WTC11 (cell line): ENCODE measurements around the gene MZF1. TPM values are rescaled to one million over a fixed set of nuclear protein-coding genes. Genes with fewer than 3 reads are reported as not detected.
A peak's percentile ranks its signal among the peaks of the same experiment; 100 is the strongest.

Experiments used
- ATAC-seq: fragments of 200-7000 bp; cut with Tn5 transposase; 2 replicates; pipeline ENCODE4 v1.10.0; 2021; ENCODE audit warnings: mild to moderate bottlenecking, moderate library complexity
- CTCF ChIA-PET: fragments of 300-600 bp; sonication (Branson Sonifier 250); formaldehyde crosslinking; loops from one replicate; lab custom pipeline; 2021; ENCODE audit warnings: antibody characterized with exemption; lab: Charles Lee
- POLR2A ChIA-PET: fragments of 350-600 bp; sonication (Branson Sonifier 250); formaldehyde crosslinking; loops from one replicate; lab custom pipeline; 2021; ENCODE audit warnings: antibody characterized with exemption; lab: Charles Lee
- DNase-seq: peaks from one replicate; pipeline ENCODE4 v3.0.0; 2021; ENCODE audit warnings: low spot score
- H3K27ac Mint-ChIP-seq: 2 replicates; pipeline ENCODE4 v1.8.0; 2021; ENCODE audit warnings: mixed read lengths
- H3K27me3 Mint-ChIP-seq: 2 replicates; pipeline ENCODE4 v1.8.0; 2021; ENCODE audit warnings: low read depth, mild to moderate bottlenecking, moderate library complexity, mixed read lengths
- H3K36me3 Mint-ChIP-seq: 2 replicates; pipeline ENCODE4 v1.8.0; 2021; ENCODE audit warnings: mixed read lengths
- H3K4me1 Mint-ChIP-seq: 2 replicates; pipeline ENCODE4 v1.8.0; 2022; ENCODE audit warnings: mixed read lengths
- H3K4me3 Mint-ChIP-seq: 2 replicates; pipeline ENCODE4 v1.8.0; 2021; ENCODE audit warnings: mild to moderate bottlenecking, moderate library complexity, mixed read lengths
- H3K9me3 Mint-ChIP-seq: 2 replicates; pipeline ENCODE4 v1.8.0; 2021; ENCODE audit warnings: mixed read lengths
- AFF4 ChIP-seq: sonication (generic); formaldehyde crosslinking; IDR thresholded peaks from 2 replicates; pipeline ENCODE4 v1.8.1; 2023; ENCODE audit warnings: mild to moderate bottlenecking, missing genetic modification reagents, borderline replicate concordance
- CTCF ChIP-seq: fragments of 200-600 bp; IDR thresholded peaks from 2 replicates; pipeline ENCODE4 v1.8.0; 2022; ENCODE audit warnings: antibody characterized with exemption
- E2F1 ChIP-seq: sonication (generic); formaldehyde crosslinking; IDR thresholded peaks from 2 replicates; pipeline ENCODE4 v1.8.0; 2022; ENCODE audit warnings: mild to moderate bottlenecking, missing genetic modification reagents
- ELF4 ChIP-seq: sonication (generic); formaldehyde crosslinking; IDR thresholded peaks from 2 replicates; pipeline ENCODE4 v1.8.1; 2022; ENCODE audit warnings: low read depth, mild to moderate bottlenecking, moderate library complexity, missing genetic modification reagents
- EMX1 ChIP-seq: fragments of 250-450 bp; sonication (Bioruptor Pico); IDR thresholded peaks from 2 replicates; pipeline ENCODE4 v1.8.0; 2021; ENCODE audit warnings: mild to moderate bottlenecking
- FOXP1 ChIP-seq: sonication (generic); formaldehyde crosslinking; IDR thresholded peaks from 2 replicates; pipeline ENCODE4 v1.8.0; 2022; ENCODE audit warnings: missing genetic modification reagents, mild to moderate bottlenecking, moderate library complexity, borderline replicate concordance
- FOXP4 ChIP-seq: sonication (generic); formaldehyde crosslinking; IDR thresholded peaks from 2 replicates; pipeline ENCODE4 v1.8.0; 2022; ENCODE audit warnings: mild to moderate bottlenecking, missing genetic modification reagents
- GRHL2 ChIP-seq: fragments of 250-450 bp; sonication (Bioruptor Pico); IDR thresholded peaks from 2 replicates; pipeline ENCODE4 v1.8.0; 2022; ENCODE audit warnings: mild to moderate bottlenecking, moderate library complexity; ENCODE audit not compliant: insufficient replicate concordance, severe bottlenecking
- HMGA2 ChIP-seq: fragments of 250-450 bp; sonication (Bioruptor Pico); IDR thresholded peaks from 2 replicates; pipeline ENCODE4 v1.4.0; 2021; ENCODE audit warnings: mild to moderate bottlenecking, moderate library complexity
- MXD4 ChIP-seq: fragments of 250-450 bp; sonication (Bioruptor Pico); IDR thresholded peaks from 2 replicates; pipeline ENCODE4 v1.8.0; 2021; ENCODE audit warnings: mild to moderate bottlenecking, moderate library complexity, borderline replicate concordance
- NFYB ChIP-seq: sonication (generic); formaldehyde crosslinking; conservative IDR thresholded peaks from 2 replicates; pipeline ENCODE4 v1.8.0; 2022; ENCODE audit warnings: low read depth, missing genetic modification reagents
- NR1H2 ChIP-seq: sonication (generic); formaldehyde crosslinking; IDR thresholded peaks from 2 replicates; pipeline ENCODE4 v1.9.0; 2021; ENCODE audit warnings: mild to moderate bottlenecking, moderate library complexity, missing genetic modification reagents
- PREB ChIP-seq: sonication (generic); formaldehyde crosslinking; IDR thresholded peaks from 2 replicates; pipeline ENCODE4 v1.8.1; 2022; ENCODE audit warnings: mild to moderate bottlenecking, missing genetic modification reagents, moderate library complexity, borderline replicate concordance
- SMAD4 ChIP-seq: sonication (generic); formaldehyde crosslinking; IDR thresholded peaks from 2 replicates; pipeline ENCODE4 v1.8.0; 2022; ENCODE audit warnings: mild to moderate bottlenecking, missing genetic modification reagents
- SOX15 ChIP-seq: fragments of 250-450 bp; sonication (Bioruptor Pico); IDR thresholded peaks from 2 replicates; pipeline ENCODE4 v1.9.0; 2021; ENCODE audit warnings: mild to moderate bottlenecking
- STAT6 ChIP-seq: sonication (generic); formaldehyde crosslinking; conservative IDR thresholded peaks from 2 replicates; pipeline ENCODE4 v1.8.1; 2023; ENCODE audit warnings: mild to moderate bottlenecking, low read depth, missing genetic modification reagents, moderate library complexity
- TCF7 ChIP-seq: sonication (generic); formaldehyde crosslinking; IDR thresholded peaks from 2 replicates; pipeline ENCODE4 v1.8.0; 2022; ENCODE audit warnings: mild to moderate bottlenecking, low read depth, missing genetic modification reagents, moderate library complexity
- TP53 ChIP-seq: sonication (generic); formaldehyde crosslinking; IDR thresholded peaks from 2 replicates; pipeline ENCODE4 v1.8.1; 2023; ENCODE audit warnings: mild to moderate bottlenecking, missing genetic modification reagents
- ZMAT4 ChIP-seq: fragments of 250-450 bp; sonication (Bioruptor Pico); IDR thresholded peaks from 2 replicates; pipeline ENCODE4 v1.9.0; 2021; ENCODE audit warnings: mild to moderate bottlenecking
- total RNA-seq: library from RNA; stranded (reverse); gene quantifications from 3 replicates; pipeline ENCODE4 v1.2.3, GENCODE V29; 2021

The MZF1 gene
- total RNA-seq, 1 experiment from 2014 or later, result 22.2 TPM

GRCh38 chr19:58518256-58519086, 54.7 kb downstream of the MZF1 start:
- ChIA-PET CTCF (interaction anchor here (0.6 to 6.5 kb wide), 28 partner anchors 10 to 497 kb away, joined by 3 to 60 read pairs (median 6); partner anchors contain the start of genes CHMP2A, RNF225, TRIM28 and UBE2M), POLR2A (interaction anchor here (1.3 to 3.3 kb wide), 6 partner anchors 20 to 44 kb away, joined by 3 to 34 read pairs (median 12); partner anchors contain the start of genes CHMP2A, TRIM28 and UBE2M)
- Mint-ChIP-seq H3K36me3 (peaks cover 5% of the 10 kb centered on the region), H3K27ac (peak overlapping the region; percentile 99), H3K27me3 (no peaks in the 10 kb centered on the region; the same call in 1 of the 2 replicates), H3K4me1 (peaks cover 52% of the 10 kb centered on the region), H3K9me3 (no peaks in the 10 kb centered on the region), H3K4me3 (peak overlapping the region; percentile 97)
- DNase-seq (no peak), ATAC-seq (no peak)
- TF ChIP-seq ELF4 (CRISPR knock-in tag) (no peak), TP53 (CRISPR knock-in tag) (no peak), HMGA2 (no peak), STAT6 (CRISPR knock-in tag) (no peak), NR1H2 (CRISPR knock-in tag) (no peak), AFF4 (no peak), GRHL2 (no peak), ZMAT4 (CRISPR knock-in tag) (no peak), EMX1 (no peak), NFYB (CRISPR knock-in tag) (no peak), SMAD4 (CRISPR knock-in tag) (no peak), CTCF (no peak)

GRCh38 chr19:58516964-58517833, 55.9 kb downstream of the MZF1 start:
- H3K9me3 Mint-ChIP-seq, result no peaks in the 10 kb centered on the region
- peaks cover 45% of the 10 kb centered on the region for H3K4me1 Mint-ChIP-seq
- DNase-seq (peak; percentile 42), ATAC-seq (no peak)
- H3K4me3 Mint-ChIP-seq, result no peak overlapping the region
- H3K27me3 Mint-ChIP-seq, result peaks cover 3% of the 10 kb centered on the region
- peaks cover 5% of the 10 kb centered on the region for H3K36me3 Mint-ChIP-seq
- ChIA-PET CTCF (interaction anchor here (1.1 to 6.5 kb wide), 5 partner anchors 21 to 64 kb away, joined by 3 to 60 read pairs (median 20); partner anchors contain the start of gene TRIM28), POLR2A (no interaction called here)
- H3K27ac Mint-ChIP-seq, result no peak overlapping the region
- no peak for TF ChIP-seq MXD4 (CRISPR knock-in tag)
- no peak for TF ChIP-seq FOXP4 (CRISPR knock-in tag)
- no peak for TF ChIP-seq FOXP1
- TF ChIP-seq PREB (CRISPR knock-in tag), result no peak
- no peak for TF ChIP-seq SOX15 (CRISPR knock-in tag)
- TF ChIP-seq E2F1 (CRISPR knock-in tag), result no peak
- TF ChIP-seq TCF7 (CRISPR knock-in tag), result 0 out of 2 replicates have a peak, but pooled peaks have one; percentile 23
